Calu3 (cell line): ENCODE data around the gene SPEM3. TPM values are rescaled to one million over a fixed set of nuclear protein-coding genes. Genes with fewer than 3 reads are reported as not detected.
"Not testable (repeated sequence)": the region's sequence is repeated elsewhere in the genome, so short reads cannot be mapped to it uniquely, and the experiment has no call there.

Experiments
- BruUV-seq: library from RNA; stranded (reverse); fragments of 400-500 nt; replicated peaks from 2 replicates; lab custom pipeline; 2021; lab: Mats Ljungman, UMichigan
- CTCF ChIA-PET: fragments of 300-600 bp; sonication (Branson Sonifier 250); formaldehyde crosslinking; loops from one replicate; lab custom pipeline; 2022; ENCODE audit warnings: antibody characterized with exemption; lab: Charles Lee
- DNase-seq: peaks from one replicate; pipeline ENCODE4 v3.0.0; 2022
- H3K27ac Mint-ChIP-seq: one replicate; pipeline ENCODE4 v1.8.0; 2022; ENCODE audit warnings: mixed read lengths; ENCODE audit not compliant: unreplicated experiment
- H3K27me3 Mint-ChIP-seq: one replicate; pipeline ENCODE4 v1.8.0; 2022; ENCODE audit warnings: mixed read lengths; ENCODE audit not compliant: unreplicated experiment
- H3K36me3 Mint-ChIP-seq: one replicate; pipeline ENCODE4 v1.8.0; 2022; ENCODE audit warnings: mild to moderate bottlenecking, moderate library complexity, mixed read lengths; ENCODE audit not compliant: insufficient read depth, unreplicated experiment
- H3K4me1 Mint-ChIP-seq: one replicate; pipeline ENCODE4 v1.8.0; 2022; ENCODE audit warnings: mild to moderate bottlenecking, low read depth, mixed read lengths; ENCODE audit not compliant: unreplicated experiment
- H3K4me3 Mint-ChIP-seq: one replicate; pipeline ENCODE4 v1.8.0; 2022; ENCODE audit warnings: mild to moderate bottlenecking, low read depth, moderate library complexity, mixed read lengths; ENCODE audit not compliant: unreplicated experiment
- H3K9me3 Mint-ChIP-seq: one replicate; pipeline ENCODE4 v1.8.0; 2022; ENCODE audit warnings: low read depth, mixed read lengths; ENCODE audit not compliant: unreplicated experiment
- intact Hi-C: fragments of 100-400 bp; cut with micrococcal nuclease; formaldehyde crosslinking; loops from one replicate; pipeline ENCODE4 v1.10.0; 2022; ENCODE audit not compliant: unreplicated experiment
- total RNA-seq: library from RNA; stranded (reverse); gene quantifications from 2 replicates; pipeline ENCODE4 v1.2.3, GENCODE V29; 2022
- TF ChIP-seq, protein P1 (sequence below): fragments of 200-600 bp; IDR thresholded peaks from one replicate; pipeline ENCODE4 v1.8.0; 2022; ENCODE audit warnings: antibody characterized with exemption; ENCODE audit not compliant: unreplicated experiment

The SPEM3 gene
- total RNA-seq, 1 experiment from 2014 or later = not detected

GRCh38 chr17:7467498-7467897, 38.8 kb downstream of the SPEM3 start:
- Mint-ChIP-seq H3K27ac (no peak overlapping the region), H3K4me1 (no peaks in the 10 kb centered on the region), H3K36me3 (peaks cover 15% of the 10 kb centered on the region), H3K27me3 (no peaks in the 10 kb centered on the region), H3K4me3 (no peak overlapping the region), H3K9me3 (no peaks in the 10 kb centered on the region)
- no TSS peak for BruUV-seq
- TF ChIP-seq, protein P1, sequence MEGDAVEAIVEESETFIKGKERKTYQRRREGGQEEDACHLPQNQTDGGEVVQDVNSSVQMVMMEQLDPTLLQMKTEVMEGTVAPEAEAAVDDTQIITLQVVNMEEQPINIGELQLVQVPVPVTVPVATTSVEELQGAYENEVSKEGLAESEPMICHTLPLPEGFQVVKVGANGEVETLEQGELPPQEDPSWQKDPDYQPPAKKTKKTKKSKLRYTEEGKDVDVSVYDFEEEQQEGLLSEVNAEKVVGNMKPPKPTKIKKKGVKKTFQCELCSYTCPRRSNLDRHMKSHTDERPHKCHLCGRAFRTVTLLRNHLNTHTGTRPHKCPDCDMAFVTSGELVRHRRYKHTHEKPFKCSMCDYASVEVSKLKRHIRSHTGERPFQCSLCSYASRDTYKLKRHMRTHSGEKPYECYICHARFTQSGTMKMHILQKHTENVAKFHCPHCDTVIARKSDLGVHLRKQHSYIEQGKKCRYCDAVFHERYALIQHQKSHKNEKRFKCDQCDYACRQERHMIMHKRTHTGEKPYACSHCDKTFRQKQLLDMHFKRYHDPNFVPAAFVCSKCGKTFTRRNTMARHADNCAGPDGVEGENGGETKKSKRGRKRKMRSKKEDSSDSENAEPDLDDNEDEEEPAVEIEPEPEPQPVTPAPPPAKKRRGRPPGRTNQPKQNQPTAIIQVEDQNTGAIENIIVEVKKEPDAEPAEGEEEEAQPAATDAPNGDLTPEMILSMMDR = no peak
- CTCF ChIA-PET = no interaction called here
- intact Hi-C loops = no loop called here
- DNase-seq = no peak

DNA sequence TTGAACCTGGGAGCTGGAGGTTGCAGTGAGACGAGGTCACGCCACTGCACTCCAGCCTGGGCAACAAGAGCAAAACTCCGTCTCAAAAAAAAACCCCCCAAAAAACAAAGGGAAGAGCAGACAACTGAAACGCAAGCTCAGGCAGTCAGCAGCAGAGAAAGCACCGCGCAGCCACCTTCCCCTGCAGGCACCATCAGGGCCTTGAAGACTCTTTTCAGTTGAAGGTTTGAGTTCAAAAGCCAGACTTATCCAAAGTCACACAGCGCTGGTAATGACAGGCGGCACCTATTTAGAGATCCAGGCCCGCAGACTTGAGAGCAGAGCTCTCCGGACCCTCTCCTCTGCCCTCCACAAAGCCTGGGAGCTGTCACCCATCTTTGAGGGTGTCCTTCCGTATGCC, 39.6 kb downstream of the SPEM3 start:
- no peak overlapping the region for H3K4me3 Mint-ChIP-seq
- CTCF ChIA-PET = no interaction called here
- DNase-seq = no peak
- TF ChIP-seq, protein P1 = no peak
- no peak overlapping the region for H3K27ac Mint-ChIP-seq
- intact Hi-C loops = no loop called here
- H3K36me3 Mint-ChIP-seq = peaks cover 15% of the 10 kb centered on the region
- BruUV-seq = no TSS peak
- no peaks in the 10 kb centered on the region for H3K27me3 Mint-ChIP-seq
- no peaks in the 10 kb centered on the region for H3K9me3 Mint-ChIP-seq
- no peaks in the 10 kb centered on the region for H3K4me1 Mint-ChIP-seq

- CTCF ChIA-PET = no interaction called here
- Mint-ChIP-seq H3K36me3 (peaks cover 15% of the 10 kb centered on the region), H3K27ac (no peak overlapping the region), H3K9me3 (no peaks in the 10 kb centered on the region), H3K4me3 (no peak overlapping the region), H3K27me3 (no peaks in the 10 kb centered on the region), H3K4me1 (no peaks in the 10 kb centered on the region)
- TF ChIP-seq, protein P1 = no peak
- BruUV-seq = no TSS peak
- no peak for DNase-seq
- intact Hi-C loops = no loop called here
Measured at GRCh38 chr17:7468804-7469389, 40.2 kb downstream of the SPEM3 start.

- CTCF ChIA-PET, H3K4me1 Mint-ChIP-seq, H3K27me3 Mint-ChIP-seq, DNase-seq, H3K9me3 Mint-ChIP-seq, intact Hi-C loops, H3K27ac Mint-ChIP-seq, H3K4me3 Mint-ChIP-seq, BruUV-seq: not testable (repeated sequence)
- peaks cover 15% of the 10 kb centered on the region for H3K36me3 Mint-ChIP-seq
Measured at GRCh38 chr17:7469843-7470242, 41.2 kb downstream of the SPEM3 start.

DNA sequence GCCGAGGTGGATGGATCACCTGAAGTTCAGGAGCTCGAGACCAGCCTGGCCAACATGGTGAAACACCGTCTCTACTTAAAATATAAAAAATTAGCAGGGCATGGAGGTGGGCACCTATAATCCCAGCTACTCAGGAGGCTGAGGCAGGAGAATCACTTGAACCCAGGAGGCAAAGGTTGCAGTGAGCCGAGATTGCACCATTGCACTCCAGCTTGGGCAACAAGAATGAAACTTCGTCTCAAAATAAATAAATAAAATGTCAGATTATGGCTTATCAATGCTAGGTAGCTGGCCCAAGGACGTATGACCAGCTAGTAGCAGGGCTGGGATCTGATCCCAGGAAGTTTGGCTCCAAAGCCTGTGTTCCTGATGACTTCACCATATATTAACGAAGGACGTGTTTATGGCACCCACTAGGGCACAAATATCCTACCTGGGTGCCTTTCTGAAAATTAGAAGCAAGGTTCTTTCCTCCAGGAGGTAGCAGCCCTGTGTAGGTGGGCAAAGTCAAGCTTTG, 41.9 kb downstream of the SPEM3 start:
- BruUV-seq, H3K4me1 Mint-ChIP-seq, DNase-seq, H3K4me3 Mint-ChIP-seq, H3K27ac Mint-ChIP-seq, CTCF ChIA-PET, H3K27me3 Mint-ChIP-seq, intact Hi-C loops, H3K9me3 Mint-ChIP-seq: not testable (repeated sequence)
- H3K36me3 Mint-ChIP-seq = peaks cover 13% of the 10 kb centered on the region
